Stromal cell of bone marrow (primary cell): Measurements from ENCODE around the gene THADA.
A peak's percentile ranks its signal among the peaks of the same experiment; 100 is the strongest.
"Not testable (repeated sequence)": the region's sequence is repeated elsewhere in the genome, so short reads cannot be mapped to it uniquely, and the experiment has no call there.

ENCODE experiments used
- DNase-seq: peaks from one replicate; pipeline ENCODE4 v3.0.0-alpha.2; 2012; ENCODE audit warnings: low read depth

THADA gene

GRCh38 chr2:43605079-43605655 is 9.3 kb upstream of the THADA start:
- peak; percentile 54 for DNase-seq

- DNase-seq, result no peak
Observed at GRCh38 chr2:43604674-43605073, 8.8 kb upstream of the THADA start.

- DNase-seq, result not testable (repeated sequence)
Observed at GRCh38 chr2:43600596-43600995, 4.8 kb upstream of the THADA start.

GRCh38 chr2:43594875-43595274 is 963 bp downstream of the THADA start:
- DNase-seq, result no peak

GRCh38 chr2:43593254-43593653 is 2.6 kb downstream of the THADA start:
- DNase-seq, result no peak

- DNase-seq, result peak; percentile 41
Observed at GRCh38 chr2:43592443-43592842, 3.4 kb downstream of the THADA start.

GRCh38 chr2:43585708-43586107 is 10.1 kb downstream of the THADA start:
- no peak for DNase-seq

- DNase-seq, result no peak
Observed at GRCh38 chr2:43579275-43579981, 16.4 kb downstream of the THADA start.

- DNase-seq, result peak; percentile 60
Observed at GRCh38 chr2:43576981-43577892, 18.6 kb downstream of the THADA start.

- no peak for DNase-seq
Observed at GRCh38 chr2:43572244-43572643, 23.6 kb downstream of the THADA start.

GRCh38 chr2:43569921-43570320 is 25.9 kb downstream of the THADA start:
- DNase-seq, result no peak

- no peak for DNase-seq
Observed at GRCh38 chr2:43568228-43568627, 27.6 kb downstream of the THADA start.

- DNase-seq, result no peak
Observed at GRCh38 chr2:43566461-43566729, 29.4 kb downstream of the THADA start.

GRCh38 chr2:43563679-43564078 is 32.2 kb downstream of the THADA start:
- no peak for DNase-seq

- DNase-seq, result no peak
Observed at GRCh38 chr2:43560231-43560547, 35.6 kb downstream of the THADA start.

- no peak for DNase-seq
Observed at GRCh38 chr2:43559391-43560230, 36.2 kb downstream of the THADA start.

- DNase-seq, result no peak
Observed at GRCh38 chr2:43557196-43557595, 38.6 kb downstream of the THADA start.

- no peak for DNase-seq
Observed at GRCh38 chr2:43556256-43556655, 39.6 kb downstream of the THADA start.

GRCh38 chr2:43553341-43553855 is 42.4 kb downstream of the THADA start:
- DNase-seq, result no peak

GRCh38 chr2:43551990-43552389 is 43.8 kb downstream of the THADA start:
- no peak for DNase-seq

GRCh38 chr2:43548381-43548780 is 47.5 kb downstream of the THADA start:
- DNase-seq, result not testable (repeated sequence)

GRCh38 chr2:43542285-43542933 is 53.4 kb downstream of the THADA start:
- DNase-seq, result peak; percentile 37
